ENCODE measurements around the gene PDLIM4. TPM values are rescaled to one million over a fixed set of nuclear protein-coding genes. Genes with fewer than 3 reads are reported as not detected.

The PDLIM4 gene
- total RNA-seq, 6 experiments from 2014 or later, result 0.24 to 0.95 (median 0.40) TPM; not detected in 2

- H3K4me3 ChIP-seq, result no peak overlapping the region
- DNase-seq, result no peak
- no peaks in the 10 kb centered on the region for H3K27me3 ChIP-seq
- no peak overlapping the region for H3K27ac ChIP-seq
- peaks cover 0 to 4% (median 0%) of the 10 kb centered on the region in 4 donors for H3K36me3 ChIP-seq
- H3K4me1 ChIP-seq, result peaks cover 0 to 13% (median 2%) of the 10 kb centered on the region in 4 donors
- 100% methylated on average over 1 of the region's 1 CpG for WGBS (ENCODE audit: insufficient coverage, low coverage, low lambda C conversion rate, missing lambda C conversion rate)
- H3K9me3 ChIP-seq, result no peaks in the 10 kb centered on the region
- TF ChIP-seq POLR2A (IDR thresholded peaks at IDR 0.05) (no peak), CTCF (IDR thresholded peaks at IDR 0.05) (no peak)
- intact Hi-C loops (cut with DNase I), result no loop called here
- no peak for ATAC-seq
Observed at GRCh38 chr5:132319975-132320374, 62.5 kb downstream of the PDLIM4 start.

- intact Hi-C loops (cut with DNase I), result no loop called here
- H3K27me3 ChIP-seq, result no peaks in the 10 kb centered on the region
- TF ChIP-seq POLR2A (IDR thresholded peaks at IDR 0.05) (no peak), CTCF (IDR thresholded peaks at IDR 0.05) (peak in 3 of 4 donors; percentile 17 to 38 (median 27))
- peak; percentile 94 to 99 (median 98) for ATAC-seq
- WGBS (ENCODE audit: insufficient coverage, low coverage, low lambda C conversion rate, missing lambda C conversion rate), result 100% methylated on average over 2 of the region's 3 CpGs
- no peak overlapping the region for H3K4me3 ChIP-seq
- no peaks in the 10 kb centered on the region for H3K9me3 ChIP-seq
- peaks cover 0 to 13% (median 2%) of the 10 kb centered on the region in 4 donors for H3K4me1 ChIP-seq
- H3K27ac ChIP-seq, result no peak overlapping the region
- peaks cover 0 to 4% (median 0%) of the 10 kb centered on the region in 4 donors for H3K36me3 ChIP-seq
- DNase-seq, result peak; percentile 48 to 84 (median 73)
Observed at GRCh38 chr5:132321109-132321721, 63.7 kb downstream of the PDLIM4 start.

GRCh38 chr5:132322266-132322665 lies 64.8 kb downstream of the PDLIM4 start:
- Histone ChIP-seq H3K9me3 (no peaks in the 10 kb centered on the region), H3K4me3 (no peak overlapping the region), H3K4me1 (peaks cover 0 to 13% (median 2%) of the 10 kb centered on the region in 4 donors), H3K27me3 (no peaks in the 10 kb centered on the region), H3K36me3 (peaks cover 0 to 4% (median 0%) of the 10 kb centered on the region in 4 donors), H3K27ac (no peak overlapping the region)
- no CpG with 5 or more reads among the region's 11 CpGs for WGBS (ENCODE audit: insufficient coverage, low coverage, low lambda C conversion rate, missing lambda C conversion rate)
- DNase-seq (no peak), ATAC-seq (no peak)
- TF ChIP-seq CTCF (IDR thresholded peaks at IDR 0.05) (no peak), POLR2A (IDR thresholded peaks at IDR 0.05) (no peak)
- intact Hi-C loops (cut with DNase I), result no loop called here

Small RNA genes lying within 50 kb of the gene (microRNA-seq; reads per million reads assigned to microRNA genes)
- 0 reads per million in 2 donors for gene MIR6830

Other genes with a start within 250 kb of the PDLIM4 start
- 1 to 10 TPM; 1.3 to 6.0 (median 4.6) TPM for gene ACSL6, start 246.0 kb upstream of the PDLIM4 start, total RNA-seq
- not detected for gene IL3, start 197.0 kb upstream of the PDLIM4 start, total RNA-seq
- not detected for gene CSF2, start 183.9 kb upstream of the PDLIM4 start, total RNA-seq
- gene P4HA2, start 29.8 kb upstream of the PDLIM4 start, total RNA-seq, result 10 to 100 TPM; 11.5 to 23.2 (median 16.5) TPM
- gene SLC22A4, start 36.7 kb downstream of the PDLIM4 start, total RNA-seq, result under 1 TPM; 0.31 to 0.59 (median 0.36) TPM
- gene SLC22A5, start 112.0 kb downstream of the PDLIM4 start, total RNA-seq, result 10 to 100 TPM in 1 of 6 experiments, 1 to 10 TPM in 5; 4.7 to 11.1 (median 6.5) TPM
- 10 to 100 TPM; 23.9 to 38.3 (median 30.2) TPM for gene IRF1, start 233.1 kb downstream of the PDLIM4 start, total RNA-seq